Suprapubic skin (tissue), 4 donors: ENCODE measurements around the gene KLF13. TPM values are rescaled to one million over a fixed set of nuclear protein-coding genes. Genes with fewer than 3 reads are reported as not detected.
A peak's percentile ranks its signal among the peaks of the same experiment; 100 is the strongest.

Experiments
- DNase-seq, 2 donors: peaks; one replicate each; pipeline ENCODE4 v3.0.0-alpha.2; 2019; ENCODE audit warnings: low spot score in 2 of 2
- H3K27ac ChIP-seq: fragments of 200-600 bp; sonication (generic); one replicate; pipeline ENCODE4 v1.5.1; 2019
- H3K27me3 ChIP-seq: fragments of 200-600 bp; sonication (generic); one replicate; pipeline ENCODE4 v1.5.1; 2019
- H3K36me3 ChIP-seq: fragments of 200-600 bp; sonication (generic); one replicate; pipeline ENCODE4 v1.5.1; 2019
- H3K4me1 ChIP-seq: fragments of 200-600 bp; sonication (generic); one replicate; pipeline ENCODE4 v1.5.1; 2019
- H3K4me3 ChIP-seq: fragments of 200-600 bp; sonication (generic); one replicate; pipeline ENCODE4 v1.5.1; 2019; ENCODE audit warnings: mild to moderate bottlenecking
- H3K9me3 ChIP-seq: fragments of 200-600 bp; sonication (generic); one replicate; pipeline ENCODE4 v1.5.1; 2019
- CTCF ChIP-seq, 2 donors: fragments of 200-600 bp in 1 of 2; fragments of 450-650 bp in 1 of 2; sonication (generic) in 1 of 2; IDR thresholded peaks; one replicate each; pipeline ENCODE4 v1.5.1; 2016 to 2019; ENCODE audit warnings: antibody characterized with exemption in 2 of 2, mild to moderate bottlenecking in 1 of 2, moderate library complexity in 1 of 2
- EP300 ChIP-seq: sonication (generic); formaldehyde crosslinking; IDR thresholded peaks from one replicate; pipeline ENCODE4 v1.6.1; 2017; ENCODE audit warnings: antibody characterized with exemption
- POLR2A ChIP-seq, 2 donors: fragments of 450-650 bp; IDR thresholded peaks; one replicate each; pipeline ENCODE4 v1.6.1; 2017; ENCODE audit warnings: antibody characterized with exemption in 2 of 2, mild to moderate bottlenecking in 2 of 2, moderate library complexity in 2 of 2
- POLR2AphosphoS5 ChIP-seq, 3 donors: sonication (generic); formaldehyde crosslinking; IDR thresholded peaks; one replicate each; pipeline ENCODE4 v1.6.1; 2017; ENCODE audit warnings: antibody characterized with exemption in 3 of 3
- WGBS: methylation state at CpG from one replicate; pipeline ENCODE4 v1.1.5; 2018; 5-methylcytosine and 5-hydroxymethylcytosine counted together
- total RNA-seq, 4 donors: library from RNA; depleted of rRNA; stranded (reverse); fragments of >200 nt; gene quantifications; one replicate each; pipeline ENCODE4 v1.1.0, GENCODE V29; 2016

KLF13 gene
- total RNA-seq, 4 donors from 2014 or later = 141 to 162 (median 145) TPM

- 31% methylated on average over 6 of the region's 10 CpGs for WGBS
Observed at GRCh38 chr15:31364301-31365031, 37.8 kb downstream of the KLF13 start.

GRCh38 chr15:31365032-31365654 is 38.5 kb downstream of the KLF13 start:
- H3K9me3 ChIP-seq = no peaks in the 10 kb centered on the region
- H3K4me3 ChIP-seq = peak overlapping the region; percentile 39
- TF ChIP-seq CTCF (IDR thresholded peaks at IDR 0.05) (no peak), POLR2A (IDR thresholded peaks at IDR 0.05) (no peak), POLR2AphosphoS5 (IDR thresholded peaks at IDR 0.05) (no peak), EP300 (no peak)
- 53% methylated on average over 5 of the region's 10 CpGs for WGBS
- H3K4me1 ChIP-seq = peaks cover 86% of the 10 kb centered on the region
- no peak for DNase-seq
- H3K27ac ChIP-seq = peak overlapping the region; percentile 91
- no peaks in the 10 kb centered on the region for H3K36me3 ChIP-seq
- H3K27me3 ChIP-seq = no peaks in the 10 kb centered on the region

More at GRCh38 chr15:31364301-31365031, 37.8 kb downstream of the KLF13 start:
- Histone ChIP-seq H3K4me3 (peak overlapping the region; percentile 39), H3K27me3 (no peaks in the 10 kb centered on the region), H3K4me1 (peaks cover 93% of the 10 kb centered on the region), H3K27ac (peak overlapping the region; percentile 91), H3K36me3 (no peaks in the 10 kb centered on the region), H3K9me3 (no peaks in the 10 kb centered on the region)
- DNase-seq = peak in 1 of 2 donors; percentile 71
- TF ChIP-seq POLR2AphosphoS5 (IDR thresholded peaks at IDR 0.05) (peak in 1 of 3 donors; percentile 12), POLR2A (IDR thresholded peaks at IDR 0.05) (no peak)

GRCh38 chr15:31365655-31366127 is 39.1 kb downstream of the KLF13 start:
- DNase-seq = peak; percentile 97 to 98
- no peaks in the 10 kb centered on the region for H3K36me3 ChIP-seq
- H3K4me3 ChIP-seq = peak overlapping the region; percentile 39
- WGBS = 10% methylated on average over 6 of the region's 22 CpGs
- peaks cover 82% of the 10 kb centered on the region for H3K4me1 ChIP-seq
- H3K27ac ChIP-seq = peak overlapping the region; percentile 91
- no peaks in the 10 kb centered on the region for H3K27me3 ChIP-seq
- no peaks in the 10 kb centered on the region for H3K9me3 ChIP-seq
- TF ChIP-seq CTCF (IDR thresholded peaks at IDR 0.05) = peak in 1 of 2 donors; percentile 37
- peak; percentile 89 to 100 (median 100) for TF ChIP-seq POLR2AphosphoS5 (IDR thresholded peaks at IDR 0.05)
- peak; percentile 99 for TF ChIP-seq EP300
- TF ChIP-seq POLR2A (IDR thresholded peaks at IDR 0.05) = peak in 1 of 2 donors; percentile 26

- Histone ChIP-seq H3K4me1 (peaks cover 80% of the 10 kb centered on the region), H3K4me3 (peak overlapping the region; percentile 39), H3K27me3 (no peaks in the 10 kb centered on the region), H3K9me3 (no peaks in the 10 kb centered on the region), H3K27ac (peak overlapping the region; percentile 91), H3K36me3 (no peaks in the 10 kb centered on the region)
- peak in 1 of 2 donors; percentile 73 for DNase-seq
- 32% methylated on average over 4 of the region's 7 CpGs for WGBS
- TF ChIP-seq POLR2A (IDR thresholded peaks at IDR 0.05) (no peak), CTCF (IDR thresholded peaks at IDR 0.05) (no peak), POLR2AphosphoS5 (IDR thresholded peaks at IDR 0.05) (no peak), EP300 (no peak)
Observed at GRCh38 chr15:31366169-31366734, 39.6 kb downstream of the KLF13 start.

GRCh38 chr15:31367021-31367729 is 40.5 kb downstream of the KLF13 start:
- Histone ChIP-seq H3K9me3 (no peaks in the 10 kb centered on the region), H3K4me3 (peak overlapping the region; percentile 39), H3K27me3 (no peaks in the 10 kb centered on the region), H3K4me1 (peaks cover 80% of the 10 kb centered on the region), H3K27ac (peak overlapping the region; percentile 91), H3K36me3 (peaks cover 4% of the 10 kb centered on the region)
- TF ChIP-seq CTCF (IDR thresholded peaks at IDR 0.05) = no peak
- no peak for TF ChIP-seq EP300
- no peak for TF ChIP-seq POLR2AphosphoS5 (IDR thresholded peaks at IDR 0.05)
- TF ChIP-seq POLR2A (IDR thresholded peaks at IDR 0.05) = no peak
- DNase-seq = peak in 1 of 2 donors; percentile 71
- WGBS = 56% methylated on average over 7 of the region's 11 CpGs
